ENCODE measurements around the gene IRAK4. TPM values are rescaled to one million over a fixed set of nuclear protein-coding genes. Genes with fewer than 3 reads are reported as not detected.
A peak's percentile ranks its signal among the peaks of the same experiment; 100 is the strongest.

IRAK4 gene
- polyA plus RNA-seq, 2 donors: 10.9 to 15.5 TPM

DNA sequence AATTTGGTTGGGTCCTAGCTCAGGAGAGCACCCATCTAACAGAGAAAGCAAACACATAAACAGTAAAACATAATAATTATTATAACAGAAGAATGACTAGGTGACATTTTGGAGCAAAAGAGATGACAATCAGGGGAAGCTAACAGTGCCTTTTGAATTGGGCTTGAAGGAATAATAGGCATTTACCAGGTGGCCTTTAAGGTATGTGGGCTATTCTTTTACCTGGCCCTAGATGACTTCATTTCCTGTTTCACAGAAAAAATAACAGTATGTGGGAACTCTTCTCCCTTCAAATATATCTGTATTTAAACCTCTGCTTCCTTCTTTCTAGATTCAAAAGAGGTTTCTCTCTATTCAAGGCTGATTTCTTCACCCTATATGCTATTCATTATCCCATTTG lies 3.8 kb downstream of the IRAK4 start:
- peak overlapping the region in 1 of 2 donors; percentile 38 for H3K4me3 ChIP-seq (ENCODE audit: low read depth in 1 of 2, low read length in 2 of 2)
- no peak overlapping the region for H3K27ac ChIP-seq (ENCODE audit: low read depth in 2 of 2, low read length in 1 of 2)
- H3K9me3 ChIP-seq (ENCODE audit: control insufficient read depth in 2 of 2, insufficient read depth in 1 of 2, low read depth in 1 of 2, low read length in 1 of 2): no peaks in the 10 kb centered on the region
- no peaks in the 10 kb centered on the region for H3K36me3 ChIP-seq (ENCODE audit: control insufficient read depth in 2 of 2, insufficient read depth in 2 of 2, low read length in 1 of 2)
- H3K4me1 ChIP-seq (ENCODE audit: control insufficient read depth in 2 of 2, insufficient read depth in 2 of 2, low read length in 1 of 2): peaks cover 3 to 10% of the 10 kb centered on the region in 2 donors
- no peaks in the 10 kb centered on the region for H3K27me3 ChIP-seq (ENCODE audit: control insufficient read depth in 1 of 2, insufficient read depth in 2 of 2, low read length in 2 of 2)

DNA sequence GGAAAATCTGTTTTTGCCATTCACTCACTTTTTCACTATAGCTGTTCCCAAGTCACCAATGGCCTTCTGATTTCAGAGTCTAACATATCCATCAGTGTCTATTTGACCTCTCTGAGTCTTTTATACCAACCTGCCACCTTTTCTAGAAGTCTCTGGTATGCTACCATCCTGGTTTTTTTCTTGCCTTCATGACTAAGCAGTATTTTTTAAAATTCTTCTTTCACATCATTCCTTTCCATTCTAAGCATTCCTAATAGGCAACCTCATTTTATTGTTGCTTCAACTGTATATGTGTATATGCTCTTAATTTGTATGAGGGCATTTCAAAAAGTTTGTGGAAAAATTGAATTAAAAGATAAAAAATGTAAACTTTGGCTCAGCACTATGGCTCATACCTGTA lies 5.0 kb downstream of the IRAK4 start:
- Histone ChIP-seq H3K4me3 (ENCODE audit: low read depth in 1 of 2, low read length in 2 of 2) (no peak overlapping the region), H3K36me3 (ENCODE audit: control insufficient read depth in 2 of 2, insufficient read depth in 2 of 2, low read length in 1 of 2) (peaks cover 0 to 2% of the 10 kb centered on the region in 2 donors), H3K27me3 (ENCODE audit: control insufficient read depth in 1 of 2, insufficient read depth in 2 of 2, low read length in 2 of 2) (no peaks in the 10 kb centered on the region), H3K27ac (ENCODE audit: low read depth in 2 of 2, low read length in 1 of 2) (no peak overlapping the region), H3K9me3 (ENCODE audit: control insufficient read depth in 2 of 2, insufficient read depth in 1 of 2, low read depth in 1 of 2, low read length in 1 of 2) (no peaks in the 10 kb centered on the region), H3K4me1 (ENCODE audit: control insufficient read depth in 2 of 2, insufficient read depth in 2 of 2, low read length in 1 of 2) (peaks cover 3 to 8% of the 10 kb centered on the region in 2 donors)

DNA sequence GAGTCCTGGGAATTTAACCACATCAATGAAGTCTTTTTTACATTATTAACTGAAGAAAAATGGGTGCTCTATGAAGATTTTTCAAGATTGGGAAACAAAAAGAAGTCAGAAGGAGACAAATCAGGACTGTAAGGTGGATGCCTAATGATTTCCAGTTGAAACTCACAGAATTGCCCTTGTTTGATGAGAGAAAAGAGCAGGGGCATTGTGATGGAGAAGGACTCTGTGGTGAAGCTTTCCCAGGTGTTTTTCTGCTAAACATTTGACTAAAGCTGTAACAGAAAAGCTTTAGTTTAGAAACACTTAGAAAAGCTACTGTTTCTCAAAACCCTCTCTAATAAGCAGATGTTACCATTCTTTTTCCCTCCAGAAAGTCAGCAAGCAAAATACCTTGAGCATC lies 5.8 kb downstream of the IRAK4 start:
- H3K9me3 ChIP-seq (ENCODE audit: control insufficient read depth in 2 of 2, insufficient read depth in 1 of 2, low read depth in 1 of 2, low read length in 1 of 2): no peaks in the 10 kb centered on the region
- H3K4me1 ChIP-seq (ENCODE audit: control insufficient read depth in 2 of 2, insufficient read depth in 2 of 2, low read length in 1 of 2): peaks cover 3 to 8% of the 10 kb centered on the region in 2 donors
- no peaks in the 10 kb centered on the region for H3K27me3 ChIP-seq (ENCODE audit: control insufficient read depth in 1 of 2, insufficient read depth in 2 of 2, low read length in 2 of 2)
- no peak overlapping the region for H3K27ac ChIP-seq (ENCODE audit: low read depth in 2 of 2, low read length in 1 of 2)
- peaks cover 0 to 6% of the 10 kb centered on the region in 2 donors for H3K36me3 ChIP-seq (ENCODE audit: control insufficient read depth in 2 of 2, insufficient read depth in 2 of 2, low read length in 1 of 2)
- H3K4me3 ChIP-seq (ENCODE audit: low read depth in 1 of 2, low read length in 2 of 2): no peak overlapping the region

DNA sequence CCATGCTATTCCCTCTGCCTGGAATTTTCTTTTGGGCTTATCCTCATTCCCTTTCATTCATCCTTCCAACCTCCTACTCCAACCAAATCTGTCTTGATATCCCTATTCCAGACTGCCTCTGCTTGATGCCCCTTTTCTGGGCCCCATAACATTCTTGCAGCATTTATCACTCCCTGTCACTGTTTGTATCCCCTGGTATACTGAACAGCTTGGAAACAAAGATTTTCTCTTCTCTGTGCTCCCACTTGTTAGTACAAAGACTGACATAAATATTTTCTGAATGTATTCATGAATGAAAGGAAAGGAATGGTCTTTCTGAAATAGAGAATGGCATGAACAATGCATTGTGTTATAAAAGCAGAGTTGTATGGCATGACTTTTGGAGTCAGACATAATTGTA lies 7.5 kb downstream of the IRAK4 start:
- Histone ChIP-seq H3K9me3 (ENCODE audit: control insufficient read depth in 2 of 2, insufficient read depth in 1 of 2, low read depth in 1 of 2, low read length in 1 of 2) (no peaks in the 10 kb centered on the region), H3K4me1 (ENCODE audit: control insufficient read depth in 2 of 2, insufficient read depth in 2 of 2, low read length in 1 of 2) (no peaks in the 10 kb centered on the region), H3K36me3 (ENCODE audit: control insufficient read depth in 2 of 2, insufficient read depth in 2 of 2, low read length in 1 of 2) (peaks cover 0 to 6% of the 10 kb centered on the region in 2 donors), H3K4me3 (ENCODE audit: low read depth in 1 of 2, low read length in 2 of 2) (no peak overlapping the region), H3K27ac (ENCODE audit: low read depth in 2 of 2, low read length in 1 of 2) (no peak overlapping the region), H3K27me3 (ENCODE audit: control insufficient read depth in 1 of 2, insufficient read depth in 2 of 2, low read length in 2 of 2) (no peaks in the 10 kb centered on the region)

DNA sequence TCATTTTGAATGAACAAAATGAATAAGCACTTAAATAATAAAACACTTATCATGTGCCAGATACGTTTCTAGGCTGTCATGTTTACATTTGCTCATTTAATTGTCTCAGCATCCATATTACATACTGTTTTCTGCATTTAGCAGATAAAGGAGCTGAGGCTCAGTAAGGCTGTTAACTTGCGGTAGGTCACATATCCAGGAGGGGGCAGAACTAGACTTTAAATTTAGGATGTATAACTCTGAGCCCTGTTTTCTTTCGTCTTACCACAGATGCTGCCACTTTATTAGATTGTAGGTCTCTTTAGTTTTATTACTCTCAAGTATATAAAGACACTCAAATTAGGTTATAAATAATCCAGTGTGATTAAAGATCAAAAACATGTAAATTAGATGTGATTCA lies 17.7 kb downstream of the IRAK4 start:
- H3K4me3 ChIP-seq (ENCODE audit: low read depth in 1 of 2, low read length in 2 of 2): no peak overlapping the region
- H3K27ac ChIP-seq (ENCODE audit: low read depth in 2 of 2, low read length in 1 of 2): no peak overlapping the region
- WGBS, 2 donors: 59% methylated on average over 3 of the region's 3 CpGs
- peaks cover 0 to 7% of the 10 kb centered on the region in 2 donors for H3K36me3 ChIP-seq (ENCODE audit: control insufficient read depth in 2 of 2, insufficient read depth in 2 of 2, low read length in 1 of 2)
- no peaks in the 10 kb centered on the region for H3K4me1 ChIP-seq (ENCODE audit: control insufficient read depth in 2 of 2, insufficient read depth in 2 of 2, low read length in 1 of 2)
- H3K9me3 ChIP-seq (ENCODE audit: control insufficient read depth in 2 of 2, insufficient read depth in 1 of 2, low read depth in 1 of 2, low read length in 1 of 2): no peaks in the 10 kb centered on the region
- H3K27me3 ChIP-seq (ENCODE audit: control insufficient read depth in 1 of 2, insufficient read depth in 2 of 2, low read length in 2 of 2): no peaks in the 10 kb centered on the region

DNA sequence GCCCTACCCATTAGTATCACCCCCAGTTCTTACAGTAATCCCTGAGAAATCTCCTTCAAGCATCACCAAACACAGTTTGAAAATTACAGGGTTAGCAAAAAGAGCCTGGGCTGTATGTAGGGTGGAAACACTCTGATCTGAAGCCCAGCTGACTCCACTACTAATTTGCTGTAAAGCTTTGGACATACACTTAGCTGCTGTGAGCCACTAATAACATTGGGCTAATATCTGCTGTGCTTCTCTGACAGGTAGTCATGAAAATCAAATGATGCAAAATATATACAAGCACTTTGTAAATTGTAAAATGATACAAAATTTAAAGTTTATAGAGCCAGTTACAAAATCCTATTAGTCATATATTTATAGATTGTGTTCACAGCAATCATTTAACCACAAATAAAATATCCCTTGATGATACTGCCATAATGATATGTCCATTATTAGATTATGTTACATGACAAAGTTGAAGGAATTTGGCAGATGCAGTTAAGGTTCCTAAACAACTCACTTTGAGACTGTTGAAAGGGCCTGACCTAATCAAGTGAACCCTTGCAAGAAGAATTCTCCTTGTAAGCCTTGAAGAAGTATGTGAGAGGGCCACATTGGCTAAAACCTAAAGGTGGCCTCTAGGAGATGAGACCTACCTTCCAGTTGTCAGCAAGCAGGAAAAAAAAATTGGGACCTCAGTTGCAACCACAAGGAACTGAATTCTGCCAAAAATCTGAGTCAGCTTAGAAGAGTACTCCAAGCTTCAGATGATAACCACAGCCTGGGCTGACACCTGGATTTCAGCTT lies 28.3 kb downstream of the IRAK4 start:
- no peak overlapping the region for H3K4me3 ChIP-seq (ENCODE audit: low read depth in 1 of 2, low read length in 2 of 2)
- H3K27me3 ChIP-seq (ENCODE audit: control insufficient read depth in 1 of 2, insufficient read depth in 2 of 2, low read length in 2 of 2): no peaks in the 10 kb centered on the region
- H3K27ac ChIP-seq (ENCODE audit: low read depth in 2 of 2, low read length in 1 of 2): no peak overlapping the region
- peaks cover 3 to 5% of the 10 kb centered on the region in 2 donors for H3K36me3 ChIP-seq (ENCODE audit: control insufficient read depth in 2 of 2, insufficient read depth in 2 of 2, low read length in 1 of 2)
- no peaks in the 10 kb centered on the region for H3K9me3 ChIP-seq (ENCODE audit: control insufficient read depth in 2 of 2, insufficient read depth in 1 of 2, low read depth in 1 of 2, low read length in 1 of 2)
- no peaks in the 10 kb centered on the region for H3K4me1 ChIP-seq (ENCODE audit: control insufficient read depth in 2 of 2, insufficient read depth in 2 of 2, low read length in 1 of 2)

DNA sequence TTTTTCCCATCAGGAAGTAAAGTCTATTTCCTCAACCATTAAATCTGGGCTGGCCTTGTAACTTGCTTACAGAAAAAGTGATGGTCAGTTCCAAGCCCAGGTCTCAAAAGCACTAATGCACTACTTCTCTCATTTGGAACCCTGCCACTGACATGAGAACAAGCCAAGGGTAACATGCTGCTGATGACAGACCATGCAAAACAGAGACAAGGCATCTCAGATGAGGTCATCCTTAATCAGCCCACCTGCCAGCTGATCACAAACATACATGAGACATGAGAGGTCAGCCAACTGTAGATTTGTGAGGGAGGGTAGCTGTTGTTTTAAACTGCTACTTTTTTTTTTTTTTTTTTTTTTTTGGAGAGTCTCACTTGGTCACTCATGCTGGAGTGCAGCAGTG lies 31.2 kb downstream of the IRAK4 start:
- Histone ChIP-seq H3K4me3 (ENCODE audit: low read depth in 1 of 2, low read length in 2 of 2) (no peak overlapping the region), H3K36me3 (ENCODE audit: control insufficient read depth in 2 of 2, insufficient read depth in 2 of 2, low read length in 1 of 2) (peaks cover 3% of the 10 kb centered on the region in 2 donors), H3K27me3 (ENCODE audit: control insufficient read depth in 1 of 2, insufficient read depth in 2 of 2, low read length in 2 of 2) (no peaks in the 10 kb centered on the region), H3K27ac (ENCODE audit: low read depth in 2 of 2, low read length in 1 of 2) (no peak overlapping the region), H3K9me3 (ENCODE audit: control insufficient read depth in 2 of 2, insufficient read depth in 1 of 2, low read depth in 1 of 2, low read length in 1 of 2) (no peaks in the 10 kb centered on the region), H3K4me1 (ENCODE audit: control insufficient read depth in 2 of 2, insufficient read depth in 2 of 2, low read length in 1 of 2) (no peaks in the 10 kb centered on the region)

DNA sequence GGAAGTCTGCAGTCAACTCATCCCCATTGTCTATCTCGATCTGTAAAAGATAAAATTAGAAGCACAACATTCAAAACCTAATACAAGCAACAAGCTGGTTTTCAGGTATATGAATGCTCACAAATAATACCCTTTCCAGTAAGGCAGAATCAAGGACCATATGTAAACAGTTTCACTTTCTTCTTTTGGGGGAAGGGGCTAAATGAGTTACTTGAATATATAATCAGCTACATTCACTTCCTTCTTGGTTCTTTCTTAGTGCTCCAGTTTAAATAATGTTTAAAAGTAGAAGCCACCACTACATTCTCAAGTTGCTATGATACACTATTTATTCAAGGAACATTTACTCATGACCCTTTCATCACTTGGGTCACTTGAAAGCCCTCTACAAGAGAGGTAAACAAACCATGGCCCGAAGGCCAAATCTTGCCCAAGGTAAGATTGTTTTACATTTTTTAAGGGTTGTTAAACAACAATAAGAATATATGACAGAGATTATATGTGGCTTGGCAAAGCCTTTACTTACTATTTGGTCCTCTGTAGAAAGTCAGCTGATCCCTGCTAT lies 37.0 kb downstream of the IRAK4 start:
- Histone ChIP-seq H3K27ac (ENCODE audit: low read depth in 2 of 2, low read length in 1 of 2) (no peak overlapping the region), H3K4me3 (ENCODE audit: low read depth in 1 of 2, low read length in 2 of 2) (no peak overlapping the region), H3K27me3 (ENCODE audit: control insufficient read depth in 1 of 2, insufficient read depth in 2 of 2, low read length in 2 of 2) (no peaks in the 10 kb centered on the region), H3K9me3 (ENCODE audit: control insufficient read depth in 2 of 2, insufficient read depth in 1 of 2, low read depth in 1 of 2, low read length in 1 of 2) (no peaks in the 10 kb centered on the region), H3K36me3 (ENCODE audit: control insufficient read depth in 2 of 2, insufficient read depth in 2 of 2, low read length in 1 of 2) (peaks cover 0 to 6% of the 10 kb centered on the region in 2 donors), H3K4me1 (ENCODE audit: control insufficient read depth in 2 of 2, insufficient read depth in 2 of 2, low read length in 1 of 2) (no peaks in the 10 kb centered on the region)
- WGBS, 2 donors: 58 to 60% methylated on average over 2 of the region's 2 CpGs

DNA sequence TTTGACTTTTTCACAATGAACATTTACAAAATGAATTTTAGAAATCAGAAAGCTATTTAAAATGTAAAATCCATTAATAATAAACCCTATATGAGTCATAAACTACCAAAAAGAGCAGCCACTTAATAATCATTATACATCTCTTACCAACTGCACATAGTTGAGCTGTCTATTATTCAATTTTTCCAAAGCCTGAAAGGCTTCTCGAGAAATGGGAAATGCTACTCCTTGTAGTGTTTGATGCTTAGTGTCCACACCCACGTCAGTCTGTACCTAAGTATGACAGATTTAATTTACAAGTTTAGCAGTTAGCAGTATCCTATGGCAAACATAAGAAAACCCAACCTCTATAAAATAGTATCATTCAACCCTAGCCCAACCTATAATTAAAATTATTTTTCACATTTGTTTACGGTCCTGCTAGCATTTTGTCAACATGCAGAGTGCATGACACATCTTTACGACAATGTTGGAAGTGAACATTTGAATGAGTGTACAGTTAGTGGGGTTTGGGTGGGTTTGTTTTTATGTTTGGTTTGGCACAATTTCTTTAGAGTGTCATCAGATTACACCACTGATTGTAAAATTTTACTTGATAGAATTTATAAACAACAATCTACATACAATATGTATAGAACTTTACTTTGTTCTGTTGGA lies 38.9 kb downstream of the IRAK4 start:
- peaks cover 0 to 7% of the 10 kb centered on the region in 2 donors for H3K36me3 ChIP-seq (ENCODE audit: control insufficient read depth in 2 of 2, insufficient read depth in 2 of 2, low read length in 1 of 2)
- H3K9me3 ChIP-seq (ENCODE audit: control insufficient read depth in 2 of 2, insufficient read depth in 1 of 2, low read depth in 1 of 2, low read length in 1 of 2): no peaks in the 10 kb centered on the region
- 81 to 85% methylated on average over 4 of the region's 4 CpGs for WGBS, 2 donors
- H3K4me1 ChIP-seq (ENCODE audit: control insufficient read depth in 2 of 2, insufficient read depth in 2 of 2, low read length in 1 of 2): no peaks in the 10 kb centered on the region
- H3K4me3 ChIP-seq (ENCODE audit: low read depth in 1 of 2, low read length in 2 of 2): no peak overlapping the region
- H3K27me3 ChIP-seq (ENCODE audit: control insufficient read depth in 1 of 2, insufficient read depth in 2 of 2, low read length in 2 of 2): no peaks in the 10 kb centered on the region
- no peak overlapping the region for H3K27ac ChIP-seq (ENCODE audit: low read depth in 2 of 2, low read length in 1 of 2)

Measured in esophagus (tissue), 2 donors.